HG03575 (cell line): ENCODE data around the gene NDUFAF4.

Experiments
- ATAC-seq: cut with Tn5 transposase; IDR thresholded peaks from one replicate; pipeline ENCODE4 v1.9.1; 2021; ENCODE audit not compliant: unreplicated experiment, insufficient number of reproducible peaks, low FRiP score; ENCODE audit errors: extremely low read depth

NDUFAF4 gene

GRCh38 chr6:96907498-96907897 lies 9.8 kb upstream of the NDUFAF4 start:
- peak; percentile 94 for ATAC-seq

- ATAC-seq = no peak
Measured at GRCh38 chr6:96900873-96901272, 3.2 kb upstream of the NDUFAF4 start.

DNA sequence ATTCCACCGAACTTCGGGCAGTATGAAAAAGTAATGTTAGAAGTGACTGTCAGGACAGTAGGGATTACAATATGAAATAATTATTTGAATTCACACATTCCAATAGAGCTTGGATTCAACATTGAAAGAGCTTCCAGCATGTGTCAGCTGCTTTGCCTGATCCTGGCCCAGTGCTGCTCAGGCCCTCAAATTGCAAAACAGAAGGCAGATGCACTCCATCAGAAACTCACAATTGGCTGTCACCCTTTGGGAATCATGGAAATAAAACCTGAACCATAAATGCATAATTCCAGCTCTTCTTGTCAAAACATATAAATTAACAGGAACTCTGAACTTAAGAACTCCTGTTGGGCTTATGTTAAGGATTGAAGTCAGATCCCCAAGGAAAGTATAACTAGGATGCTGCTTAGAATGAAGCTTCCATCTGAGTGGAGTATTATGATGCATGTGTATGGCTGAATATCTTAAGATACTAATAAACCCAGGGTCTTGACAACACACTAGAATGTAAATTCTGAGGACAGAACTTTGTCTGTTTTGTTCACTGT lies 1.8 kb upstream of the NDUFAF4 start:
- no peak for ATAC-seq

GRCh38 chr6:96899019-96899418 lies 1.3 kb upstream of the NDUFAF4 start:
- no peak for ATAC-seq

DNA sequence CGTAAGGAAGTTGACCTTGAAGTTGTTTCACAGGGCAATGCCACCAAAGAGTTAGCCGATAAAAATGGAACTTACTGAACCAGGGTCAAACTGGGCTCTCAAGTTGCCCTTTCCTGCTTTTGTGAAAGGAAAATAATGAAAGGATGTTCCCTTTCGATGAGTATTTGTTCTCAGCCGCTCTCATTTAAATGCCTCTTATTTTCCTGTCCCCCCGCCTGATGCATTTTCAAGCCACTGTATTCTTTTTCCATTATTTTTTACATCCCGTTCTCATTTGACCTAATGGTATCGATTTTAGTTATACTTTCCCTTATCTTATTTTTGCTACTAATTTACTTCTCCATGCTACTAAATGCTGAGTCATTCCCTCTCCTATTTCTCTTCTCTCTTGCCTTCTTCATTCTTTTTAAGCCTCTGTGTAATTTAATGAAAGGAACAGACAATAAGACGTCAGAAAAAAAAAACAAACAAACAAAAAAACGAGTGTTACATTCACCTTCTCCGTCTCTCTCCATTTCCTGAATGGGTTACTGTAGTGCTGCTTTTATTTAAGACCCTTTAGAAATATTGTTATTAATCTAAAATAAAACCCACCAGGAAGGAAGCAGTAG lies 655 bp upstream of the NDUFAF4 start:
- no peak for ATAC-seq

- no peak for ATAC-seq
Measured at GRCh38 chr6:96889146-96889545, 8.5 kb downstream of the NDUFAF4 start.

DNA sequence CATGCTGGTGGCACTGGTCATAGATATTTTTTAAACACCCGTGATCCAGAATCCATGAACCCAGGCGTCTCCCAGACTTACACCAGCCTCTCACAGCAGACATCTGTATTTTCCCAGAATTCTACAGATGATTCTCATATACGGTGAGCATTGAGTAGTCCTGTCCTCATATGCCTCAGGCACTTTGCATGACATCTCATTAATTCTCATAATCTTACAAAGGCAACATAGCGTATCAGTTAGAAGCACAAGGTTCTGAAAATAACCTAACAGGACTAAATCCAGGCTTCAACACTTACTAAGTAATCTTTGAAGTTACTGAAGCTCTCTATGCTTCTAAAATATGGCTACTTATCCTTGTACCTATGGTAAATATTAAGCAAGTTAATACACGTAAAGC lies 8.9 kb downstream of the NDUFAF4 start:
- no peak for ATAC-seq

- ATAC-seq = no peak
Measured at GRCh38 chr6:96886519-96886918, 11.2 kb downstream of the NDUFAF4 start.

GRCh38 chr6:96885187-96885631 lies 12.5 kb downstream of the NDUFAF4 start:
- ATAC-seq = peak; percentile 80

DNA sequence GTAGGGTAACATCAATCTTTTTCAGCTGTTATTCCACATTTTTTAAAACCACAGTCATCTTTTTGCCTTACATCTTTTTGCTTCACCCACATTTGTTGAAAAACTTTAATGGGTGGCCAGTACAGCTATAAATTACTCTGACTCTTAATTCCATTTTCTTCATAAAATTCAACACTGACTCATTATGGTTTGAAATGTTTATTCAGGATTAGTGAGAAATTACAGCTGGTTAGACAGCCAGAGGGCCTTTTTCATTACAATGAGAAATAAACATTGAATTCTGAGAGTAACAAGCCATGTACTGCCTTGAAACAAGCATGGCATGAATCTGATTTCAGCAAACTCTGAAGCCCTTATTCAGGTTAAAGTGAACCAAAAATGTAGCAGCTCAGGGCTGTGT lies 19.5 kb downstream of the NDUFAF4 start:
- ATAC-seq = no peak

DNA sequence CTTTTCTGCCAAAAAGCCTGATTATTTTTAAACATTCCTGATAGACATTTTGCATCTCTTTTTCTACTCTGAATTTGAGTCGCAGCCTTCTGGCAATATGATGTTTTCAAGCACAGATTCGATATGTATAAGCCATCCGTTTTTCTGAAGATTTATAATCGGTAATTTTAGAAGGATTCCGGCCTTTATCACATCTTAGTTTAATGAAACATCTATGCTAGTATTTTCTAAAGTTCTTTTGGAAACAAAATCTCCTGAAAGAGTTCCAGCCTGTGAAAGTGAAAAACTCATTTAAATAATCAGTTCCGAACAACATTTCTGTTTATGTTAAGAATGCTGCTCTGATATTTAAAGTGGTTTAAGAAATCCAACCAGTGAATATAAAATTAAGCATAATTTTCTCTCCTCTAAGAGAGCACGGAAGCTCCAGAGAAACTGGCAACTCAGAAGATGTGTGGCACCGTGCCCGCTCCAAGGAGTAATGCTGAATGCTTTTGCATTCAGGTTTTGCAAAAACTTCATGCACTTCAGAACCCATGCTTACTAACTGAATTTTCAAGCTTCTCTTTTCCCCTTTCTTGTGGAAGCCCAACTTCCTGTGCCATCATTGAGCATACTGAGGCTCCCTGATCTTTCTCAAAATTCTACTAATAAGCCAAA lies 20.7 kb downstream of the NDUFAF4 start:
- ATAC-seq = no peak

- ATAC-seq = no peak
Measured at GRCh38 chr6:96872976-96873375, 24.7 kb downstream of the NDUFAF4 start.

DNA sequence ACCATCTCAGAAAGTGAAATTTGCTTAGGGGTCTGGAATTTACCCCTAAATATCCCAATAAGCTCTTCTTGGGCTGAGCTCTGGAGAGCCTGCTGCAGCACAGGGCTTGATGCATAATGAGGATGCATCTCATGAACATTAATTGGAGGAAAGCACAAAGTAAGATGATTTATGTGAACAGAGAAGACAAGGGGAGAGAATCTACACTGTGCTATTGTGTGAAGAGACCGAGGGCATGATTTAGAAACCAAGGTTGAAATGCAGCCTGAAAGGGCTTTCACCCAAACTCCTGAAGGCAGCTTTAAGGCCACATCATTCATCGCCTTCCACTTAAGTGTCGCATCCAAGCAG lies 32.7 kb downstream of the NDUFAF4 start:
- no peak for ATAC-seq

DNA sequence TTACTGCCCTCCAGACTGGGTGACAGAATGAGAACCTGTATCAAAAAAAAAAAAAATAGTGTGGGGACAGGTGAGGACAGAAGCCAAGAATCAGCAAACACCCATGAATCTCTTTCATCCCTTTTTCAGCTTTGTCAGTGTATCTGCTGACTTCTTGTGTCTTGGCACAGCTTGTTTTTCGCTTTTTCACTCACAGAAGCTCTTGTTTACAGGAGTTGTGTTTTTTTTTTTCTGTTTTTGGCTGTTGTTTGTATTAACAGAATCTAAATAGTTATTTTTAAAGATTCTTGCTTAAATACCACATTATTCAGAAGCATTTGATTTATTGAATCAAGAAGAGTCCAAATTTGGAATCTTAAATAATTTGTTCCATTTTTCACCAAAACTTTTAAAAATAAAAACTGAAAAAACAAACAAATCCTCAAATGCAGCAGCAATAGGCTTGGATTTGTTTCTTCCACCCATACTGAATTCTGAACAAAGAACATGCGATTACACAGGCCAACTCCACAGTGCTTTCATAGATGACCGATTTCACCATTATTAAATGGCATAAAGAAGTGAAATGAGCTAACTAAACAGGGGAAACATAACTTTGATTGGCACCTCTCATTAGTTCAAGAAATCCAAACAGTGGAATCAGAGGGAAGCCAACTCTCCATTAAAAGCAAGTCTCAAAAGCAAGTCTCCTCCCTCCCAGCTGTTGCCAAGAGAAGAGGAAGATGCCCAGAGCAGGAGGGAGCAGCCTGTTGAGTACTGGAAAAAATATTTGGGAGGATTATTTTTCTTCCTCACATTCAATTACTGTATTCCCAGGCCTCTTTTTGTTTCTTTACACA lies 33.3 kb downstream of the NDUFAF4 start:
- ATAC-seq = no peak

- ATAC-seq = no peak
Measured at GRCh38 chr6:96862560-96862959, 35.1 kb downstream of the NDUFAF4 start.

DNA sequence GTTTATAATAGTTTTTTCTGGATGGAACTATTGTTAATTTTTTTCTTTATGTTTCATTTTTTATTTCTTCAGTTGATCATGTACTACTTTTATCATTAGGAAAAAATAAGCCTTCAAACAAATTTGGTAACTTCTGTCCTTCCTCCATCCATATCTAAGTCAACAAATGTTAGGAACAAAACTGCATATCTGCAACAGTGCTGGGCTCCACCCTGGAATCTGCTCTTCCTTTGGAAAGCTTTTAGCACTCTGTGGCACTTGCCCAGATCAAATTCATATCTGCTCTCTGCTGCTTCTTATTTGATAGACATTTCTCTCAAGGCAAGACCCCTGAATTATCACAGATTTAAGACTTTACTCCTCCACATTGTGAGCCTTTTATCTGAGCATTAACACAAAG lies 36.1 kb downstream of the NDUFAF4 start:
- ATAC-seq = no peak

GRCh38 chr6:96856856-96857255 lies 40.8 kb downstream of the NDUFAF4 start:
- no peak for ATAC-seq

GRCh38 chr6:96853083-96853482 lies 44.6 kb downstream of the NDUFAF4 start:
- ATAC-seq = no peak

GRCh38 chr6:96852605-96853004 lies 45.1 kb downstream of the NDUFAF4 start:
- no peak for ATAC-seq

DNA sequence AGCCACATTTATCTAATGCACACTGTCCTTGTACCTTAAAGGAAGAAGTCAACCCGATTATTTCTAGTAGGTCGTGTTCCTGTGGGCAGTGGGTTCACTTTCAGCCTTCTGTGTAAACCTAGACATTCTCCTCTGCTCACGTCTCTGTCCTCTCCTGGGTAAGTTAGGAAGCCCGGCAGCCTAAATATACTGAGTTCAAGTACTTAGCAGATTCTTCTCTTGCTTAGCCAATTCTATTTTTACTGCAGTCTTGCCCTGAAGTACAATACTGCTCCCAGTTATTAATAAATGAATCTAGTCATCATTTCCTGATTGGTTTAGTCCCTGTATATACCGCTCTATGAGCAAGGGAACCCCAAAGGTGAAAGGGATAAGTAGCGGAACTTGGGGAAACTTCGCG lies 45.8 kb downstream of the NDUFAF4 start:
- ATAC-seq = no peak
